Stimulated activated effector memory CD8-positive, alpha-beta T cell treated with anti-CD3 and anti-CD28 coated beads, Interleukin-12 subunit alpha, Interleukin-12 subunit beta, amount 100 ng/mL, for 72 hours (primary cell): ENCODE results near the gene TMED5.
A peak's percentile ranks its signal among the peaks of the same experiment; 100 is the strongest.

ENCODE experiments used
- ATAC-seq: fragments of 150-1000 bp; cut with Tn5 transposase; 2 replicates; pipeline ENCODE4 v1.10.0; 2021
- DNase-seq, 2 donors: peaks; one replicate each; pipeline ENCODE4 v3.0.0; 2021 to 2022; ENCODE audit warnings: low spot score in 2 of 2
- H3K27ac Mint-ChIP-seq: one replicate; pipeline ENCODE4 v1.8.0; 2022; ENCODE audit warnings: mild to moderate bottlenecking, mixed read lengths
- H3K36me3 Mint-ChIP-seq: one replicate; pipeline ENCODE4 v1.8.0; 2022; ENCODE audit warnings: mild to moderate bottlenecking, mixed read lengths
- H3K4me1 Mint-ChIP-seq: one replicate; pipeline ENCODE4 v1.8.0; 2022; ENCODE audit warnings: mixed read lengths
- H3K4me3 Mint-ChIP-seq: one replicate; pipeline ENCODE4 v1.8.0; 2022; ENCODE audit warnings: mild to moderate bottlenecking, mixed read lengths
- H3K9me3 Mint-ChIP-seq: one replicate; pipeline ENCODE4 v1.8.0; 2022; ENCODE audit warnings: mixed read lengths

Gene TMED5

GRCh38 chr1:93114391-93114790, 65.8 kb downstream of the TMED5 start:
- ATAC-seq (no peak), DNase-seq (no peak)
- Mint-ChIP-seq H3K4me1 (peaks cover 20% of the 10 kb centered on the region), H3K9me3 (no peaks in the 10 kb centered on the region), H3K27ac (no peak overlapping the region), H3K36me3 (peaks cover 82% of the 10 kb centered on the region), H3K4me3 (no peak overlapping the region)

GRCh38 chr1:93113127-93113526, 67.1 kb downstream of the TMED5 start:
- H3K36me3 Mint-ChIP-seq = peaks cover 79% of the 10 kb centered on the region
- peaks cover 29% of the 10 kb centered on the region for H3K4me1 Mint-ChIP-seq
- no peak overlapping the region for H3K4me3 Mint-ChIP-seq
- H3K9me3 Mint-ChIP-seq = no peaks in the 10 kb centered on the region
- ATAC-seq (no peak), DNase-seq (no peak)
- peak overlapping the region; percentile 76 for H3K27ac Mint-ChIP-seq

GRCh38 chr1:93111561-93111960, 68.7 kb downstream of the TMED5 start:
- H3K9me3 Mint-ChIP-seq = no peaks in the 10 kb centered on the region
- peaks cover 79% of the 10 kb centered on the region for H3K36me3 Mint-ChIP-seq
- H3K4me1 Mint-ChIP-seq = peaks cover 29% of the 10 kb centered on the region
- H3K27ac Mint-ChIP-seq = peak overlapping the region; percentile 21
- no peak for DNase-seq
- H3K4me3 Mint-ChIP-seq = no peak overlapping the region
- ATAC-seq = no peak

- Mint-ChIP-seq H3K9me3 (peaks cover under 1% of the 10 kb centered on the region), H3K27ac (no peak overlapping the region), H3K4me3 (no peak overlapping the region), H3K36me3 (peaks cover 79% of the 10 kb centered on the region), H3K4me1 (peaks cover 30% of the 10 kb centered on the region)
- no peak for DNase-seq
- ATAC-seq = no peak
Measured at GRCh38 chr1:93111065-93111464, 69.1 kb downstream of the TMED5 start.

GRCh38 chr1:93109578-93109977, 70.6 kb downstream of the TMED5 start:
- H3K36me3 Mint-ChIP-seq = peaks cover 79% of the 10 kb centered on the region
- no peak overlapping the region for H3K4me3 Mint-ChIP-seq

GRCh38 chr1:93108335-93108734, 71.9 kb downstream of the TMED5 start:
- H3K4me3 Mint-ChIP-seq = no peak overlapping the region
- peaks cover 79% of the 10 kb centered on the region for H3K36me3 Mint-ChIP-seq
- peaks cover 34% of the 10 kb centered on the region for H3K4me1 Mint-ChIP-seq
- H3K27ac Mint-ChIP-seq = no peak overlapping the region
- ATAC-seq = no peak
- H3K9me3 Mint-ChIP-seq = peaks cover 3% of the 10 kb centered on the region
- DNase-seq = no peak

More at GRCh38 chr1:93109578-93109977, 70.6 kb downstream of the TMED5 start:
- Mint-ChIP-seq H3K9me3 (peaks cover 3% of the 10 kb centered on the region), H3K27ac (peak overlapping the region; percentile 23), H3K4me1 (peaks cover 35% of the 10 kb centered on the region)
- ATAC-seq (no peak), DNase-seq (no peak)

GRCh38 chr1:93107395-93107794, 72.8 kb downstream of the TMED5 start:
- DNase-seq (no peak), ATAC-seq (no peak)
- Mint-ChIP-seq H3K4me3 (no peak overlapping the region), H3K9me3 (peaks cover 3% of the 10 kb centered on the region), H3K36me3 (peaks cover 70% of the 10 kb centered on the region), H3K27ac (no peak overlapping the region), H3K4me1 (peaks cover 28% of the 10 kb centered on the region)

- ATAC-seq (no peak), DNase-seq (no peak)
- Mint-ChIP-seq H3K36me3 (peaks cover 65% of the 10 kb centered on the region), H3K4me1 (peaks cover 22% of the 10 kb centered on the region), H3K27ac (no peak overlapping the region), H3K4me3 (no peak overlapping the region), H3K9me3 (peaks cover 3% of the 10 kb centered on the region)
Measured at GRCh38 chr1:93106226-93106625, 74.0 kb downstream of the TMED5 start.

GRCh38 chr1:93102142-93102541, 78.1 kb downstream of the TMED5 start:
- Mint-ChIP-seq H3K9me3 (peaks cover 3% of the 10 kb centered on the region), H3K27ac (no peak overlapping the region), H3K4me3 (no peak overlapping the region), H3K36me3 (peaks cover 44% of the 10 kb centered on the region), H3K4me1 (peaks cover 24% of the 10 kb centered on the region)
- no peak for ATAC-seq
- DNase-seq = no peak
